Measurements from ENCODE around the gene TAF3.
A peak's percentile ranks its signal among the peaks of the same experiment; 100 is the strongest.
"Not testable (repeated sequence)": the region's sequence is repeated elsewhere in the genome, so short reads cannot be mapped to it uniquely, and the experiment has no call there.

Gene TAF3, protein sequence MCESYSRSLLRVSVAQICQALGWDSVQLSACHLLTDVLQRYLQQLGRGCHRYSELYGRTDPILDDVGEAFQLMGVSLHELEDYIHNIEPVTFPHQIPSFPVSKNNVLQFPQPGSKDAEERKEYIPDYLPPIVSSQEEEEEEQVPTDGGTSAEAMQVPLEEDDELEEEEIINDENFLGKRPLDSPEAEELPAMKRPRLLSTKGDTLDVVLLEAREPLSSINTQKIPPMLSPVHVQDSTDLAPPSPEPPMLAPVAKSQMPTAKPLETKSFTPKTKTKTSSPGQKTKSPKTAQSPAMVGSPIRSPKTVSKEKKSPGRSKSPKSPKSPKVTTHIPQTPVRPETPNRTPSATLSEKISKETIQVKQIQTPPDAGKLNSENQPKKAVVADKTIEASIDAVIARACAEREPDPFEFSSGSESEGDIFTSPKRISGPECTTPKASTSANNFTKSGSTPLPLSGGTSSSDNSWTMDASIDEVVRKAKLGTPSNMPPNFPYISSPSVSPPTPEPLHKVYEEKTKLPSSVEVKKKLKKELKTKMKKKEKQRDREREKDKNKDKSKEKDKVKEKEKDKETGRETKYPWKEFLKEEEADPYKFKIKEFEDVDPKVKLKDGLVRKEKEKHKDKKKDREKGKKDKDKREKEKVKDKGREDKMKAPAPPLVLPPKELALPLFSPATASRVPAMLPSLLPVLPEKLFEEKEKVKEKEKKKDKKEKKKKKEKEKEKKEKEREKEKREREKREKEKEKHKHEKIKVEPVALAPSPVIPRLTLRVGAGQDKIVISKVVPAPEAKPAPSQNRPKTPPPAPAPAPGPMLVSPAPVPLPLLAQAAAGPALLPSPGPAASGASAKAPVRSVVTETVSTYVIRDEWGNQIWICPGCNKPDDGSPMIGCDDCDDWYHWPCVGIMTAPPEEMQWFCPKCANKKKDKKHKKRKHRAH
- 36.9 reads per million in 2 donors for total RNA-seq

DNA sequence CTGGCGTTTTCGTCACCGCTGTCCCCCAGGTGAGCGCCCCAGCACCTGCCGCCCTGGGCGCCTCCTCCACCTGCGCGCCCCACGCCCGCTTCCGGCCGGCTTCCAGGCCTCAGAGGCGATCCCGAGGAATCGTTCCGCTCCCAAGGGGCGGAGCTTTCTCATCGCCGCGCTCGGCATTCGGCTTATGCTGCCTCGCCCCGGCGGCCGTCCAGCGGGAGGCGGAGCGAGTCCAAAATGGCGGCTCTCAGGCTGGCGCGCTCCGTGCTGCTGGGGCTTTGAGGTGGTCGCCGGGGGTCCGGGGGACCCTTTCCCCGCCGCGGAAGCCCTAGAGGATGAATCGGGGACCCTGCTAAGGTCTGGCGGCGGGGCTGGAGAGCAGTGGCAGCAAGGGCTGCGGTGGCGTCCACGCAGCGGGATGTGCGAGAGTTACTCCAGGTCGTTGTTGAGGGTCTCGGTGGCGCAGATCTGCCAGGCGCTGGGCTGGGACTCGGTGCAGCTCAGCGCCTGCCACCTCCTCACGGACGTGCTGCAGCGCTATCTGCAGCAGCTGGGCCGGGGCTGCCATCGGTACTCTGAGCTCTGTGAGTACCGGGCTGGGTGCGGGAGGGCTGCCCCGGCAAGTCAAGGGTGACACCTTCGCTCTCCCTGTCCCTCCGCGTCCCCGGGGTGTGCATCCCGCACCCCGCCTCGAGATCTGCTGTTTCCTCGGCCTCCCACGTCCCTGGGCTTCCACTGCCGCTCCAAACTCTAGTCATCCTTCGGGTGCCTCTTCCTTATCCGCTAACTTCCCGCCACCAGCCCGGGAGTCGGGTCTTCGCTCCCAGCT is at the start of gene TAF3:
Gene TAF3, plus strand, starts transcription at position 211 of the 826 bp plus-strand sequence. Its CDS starts 205 bp downstream, at position 416.
- peak; percentile 79 for DNase-seq

DNA sequence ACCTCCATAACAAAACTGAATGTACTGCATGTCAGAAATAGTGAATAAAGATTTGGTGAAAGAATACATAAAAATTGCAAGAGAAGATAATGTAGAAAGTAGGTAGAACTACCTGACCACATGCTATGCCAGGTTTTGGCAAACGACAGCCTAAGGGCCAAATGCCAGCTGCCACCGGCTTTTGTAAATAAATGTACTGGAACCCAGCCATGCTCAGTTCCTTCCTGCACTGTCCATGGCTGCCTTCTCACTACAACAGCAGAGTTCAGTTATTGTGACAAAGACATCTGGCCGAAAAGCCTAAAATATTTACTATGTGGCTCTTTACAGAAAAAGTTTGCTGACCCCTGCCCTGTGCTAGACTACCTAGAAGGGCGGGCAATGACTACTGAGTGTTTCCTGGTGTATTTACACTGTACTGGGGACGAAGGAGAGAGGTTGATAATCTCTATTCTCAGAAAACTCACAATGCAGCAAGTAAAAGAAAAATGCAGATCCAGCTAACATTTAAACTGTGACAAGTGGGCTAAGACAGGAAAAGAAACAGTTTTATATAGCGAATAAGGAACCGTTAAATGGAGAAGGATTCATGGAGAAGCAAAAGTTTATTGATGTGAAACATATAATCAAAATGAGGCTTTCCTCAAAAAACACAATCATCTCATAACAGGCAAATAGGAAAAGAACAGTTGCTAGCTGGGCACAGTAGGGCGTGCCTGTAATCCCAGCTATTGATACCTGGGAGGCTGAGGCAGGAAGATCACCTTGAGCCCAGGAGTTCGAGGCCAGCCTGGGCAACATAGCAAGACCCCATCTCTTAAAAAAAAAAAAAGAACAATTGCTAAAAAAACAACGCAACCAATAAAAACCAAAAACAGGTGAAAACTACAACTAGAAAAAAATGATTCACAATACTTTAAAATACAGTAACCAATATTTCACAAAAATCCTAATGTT is 44.2 kb upstream of the TAF3 start:
- no peak for DNase-seq

DNA sequence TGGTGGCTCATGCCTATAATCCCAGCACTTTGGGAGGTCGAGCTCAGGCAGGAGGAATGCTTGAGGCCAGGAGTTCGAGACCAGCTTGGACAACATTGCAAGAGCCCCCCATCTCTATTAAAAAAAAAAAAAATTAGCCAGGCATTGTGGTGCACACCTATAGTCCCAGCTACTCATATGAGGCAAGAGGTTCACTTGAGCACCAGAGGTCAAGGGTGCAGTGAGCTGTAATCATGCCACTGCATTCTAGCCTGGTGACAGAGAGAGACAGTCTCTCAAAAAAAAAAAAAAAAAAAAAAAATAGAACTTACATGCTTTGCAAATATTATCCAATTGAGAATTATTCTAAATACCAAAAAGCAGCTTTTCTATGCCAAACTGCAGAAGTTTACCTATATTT is 41.5 kb upstream of the TAF3 start:
- DNase-seq, result no peak

DNA sequence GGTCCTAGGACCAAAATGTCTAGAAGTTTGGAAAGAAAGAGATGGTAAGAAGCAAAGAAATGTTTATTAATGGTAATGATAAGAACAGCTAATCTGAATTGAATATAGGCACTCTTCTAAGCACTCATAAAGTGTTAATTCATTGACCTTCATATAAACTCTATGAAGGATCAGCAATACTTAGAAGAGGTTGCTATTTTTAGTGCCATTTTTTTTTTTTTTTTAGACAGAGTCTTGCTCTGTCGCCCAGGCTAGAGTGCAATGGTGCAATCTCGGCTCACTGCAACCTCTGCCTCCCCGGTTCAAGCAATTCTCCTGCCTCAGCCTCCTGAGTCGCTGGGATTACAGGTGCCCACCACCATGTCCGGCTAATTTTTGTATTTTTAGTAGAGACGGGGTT is 36.1 kb upstream of the TAF3 start:
- DNase-seq, result not testable (repeated sequence)

DNA sequence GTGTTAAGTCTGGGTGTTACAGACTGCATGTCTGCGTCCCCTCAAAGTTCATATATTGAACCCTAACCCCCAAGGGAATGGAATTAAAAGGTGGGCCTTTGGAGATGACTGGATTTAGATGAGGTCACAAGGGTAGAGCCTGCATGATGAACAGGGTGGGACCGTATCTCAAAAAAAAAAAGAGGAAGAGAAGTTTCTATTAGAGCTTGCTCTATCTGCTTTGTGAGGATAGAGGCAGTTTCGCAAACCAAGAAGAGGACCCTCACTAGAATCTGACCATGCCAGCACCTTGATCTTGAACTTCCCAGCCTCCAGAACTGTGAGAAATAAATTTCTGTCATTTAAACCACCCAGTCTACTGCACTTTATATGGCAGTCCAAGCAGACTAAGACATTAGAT is 31.9 kb upstream of the TAF3 start:
- DNase-seq, result no peak

DNA sequence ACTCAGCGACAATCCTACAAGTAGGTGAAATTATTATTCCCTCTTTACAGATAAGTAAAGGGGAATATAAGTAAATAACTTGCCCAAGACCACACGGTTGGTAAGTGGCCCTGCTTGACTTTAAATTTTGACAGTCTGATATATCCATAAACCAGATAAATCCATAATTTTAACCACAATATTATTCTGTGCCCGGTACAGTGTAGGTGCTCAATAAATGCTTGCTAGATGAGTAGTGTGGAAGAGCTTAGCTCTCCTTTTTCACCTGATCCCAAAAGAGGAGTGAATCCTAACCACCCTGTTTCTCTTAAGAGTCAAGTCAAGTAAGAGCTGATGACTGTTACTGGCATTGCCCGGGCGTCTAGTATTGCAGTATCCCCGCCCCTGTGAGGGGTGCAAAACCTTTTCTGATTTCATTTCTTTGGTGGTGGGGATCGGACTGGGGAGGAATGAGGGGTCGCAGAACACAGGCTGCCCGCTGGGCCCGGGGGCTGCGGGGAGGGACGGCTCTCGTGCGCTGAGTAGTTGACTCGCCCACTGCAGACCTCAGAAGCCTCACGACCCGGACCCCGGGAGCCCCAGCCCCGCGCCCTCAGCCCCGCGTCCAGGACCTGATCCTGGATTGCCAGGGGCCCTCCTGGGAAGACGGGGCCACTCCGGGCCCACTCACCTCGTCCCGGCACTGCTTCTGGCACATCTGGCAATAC is 31.0 kb upstream of the TAF3 start:
- DNase-seq, result no peak

DNA sequence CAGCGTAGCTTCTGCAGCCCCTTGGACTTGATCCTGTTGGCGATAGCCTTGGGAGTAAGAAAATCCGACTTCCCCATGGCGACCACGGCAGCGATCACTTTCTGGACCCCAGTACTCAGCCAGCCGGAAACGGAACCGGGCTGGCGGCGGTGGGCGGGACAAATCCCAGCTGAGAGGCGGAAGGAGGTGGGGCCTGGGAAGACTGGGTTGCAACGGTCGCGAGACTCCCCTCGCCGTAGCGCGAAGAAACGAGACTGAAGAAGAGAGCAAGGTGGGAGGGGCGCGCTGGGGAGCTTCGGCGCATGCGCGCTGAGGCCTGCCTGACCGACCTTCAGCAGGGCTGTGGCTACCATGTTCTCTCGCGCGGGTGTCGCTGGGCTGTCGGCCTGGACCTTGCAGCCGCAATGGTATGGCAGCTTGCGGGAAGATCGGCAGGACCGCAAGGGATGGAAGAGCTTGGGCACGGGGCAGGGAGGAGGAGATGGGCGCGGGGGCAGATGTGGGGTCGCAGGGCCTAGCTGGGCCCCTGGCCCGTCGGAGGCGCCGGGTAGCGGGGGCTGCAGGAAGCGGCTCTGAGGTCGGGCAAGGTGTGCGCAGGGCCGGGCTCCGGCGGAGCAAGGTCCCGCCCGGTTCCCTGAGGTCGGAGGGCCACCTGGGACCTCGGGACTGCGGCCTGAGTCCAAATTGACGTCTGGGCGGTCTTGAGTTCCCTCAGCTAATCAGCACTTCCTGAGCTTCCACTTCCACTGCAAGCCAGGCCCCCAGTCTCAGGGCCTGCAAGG is 30.3 kb upstream of the TAF3 start, which contains the start of the genes ATP5F1C and KIN:
Gene ATP5F1C, plus strand, starts transcription at position 321 of the 782 bp plus-strand sequence. Its CDS starts 31 bp downstream, at position 352.
Gene KIN, minus strand, starts transcription at position 137 of the 782 bp plus-strand sequence. Its CDS starts 60 bp downstream, at position 77.
- DNase-seq, result peak; percentile 93

DNA sequence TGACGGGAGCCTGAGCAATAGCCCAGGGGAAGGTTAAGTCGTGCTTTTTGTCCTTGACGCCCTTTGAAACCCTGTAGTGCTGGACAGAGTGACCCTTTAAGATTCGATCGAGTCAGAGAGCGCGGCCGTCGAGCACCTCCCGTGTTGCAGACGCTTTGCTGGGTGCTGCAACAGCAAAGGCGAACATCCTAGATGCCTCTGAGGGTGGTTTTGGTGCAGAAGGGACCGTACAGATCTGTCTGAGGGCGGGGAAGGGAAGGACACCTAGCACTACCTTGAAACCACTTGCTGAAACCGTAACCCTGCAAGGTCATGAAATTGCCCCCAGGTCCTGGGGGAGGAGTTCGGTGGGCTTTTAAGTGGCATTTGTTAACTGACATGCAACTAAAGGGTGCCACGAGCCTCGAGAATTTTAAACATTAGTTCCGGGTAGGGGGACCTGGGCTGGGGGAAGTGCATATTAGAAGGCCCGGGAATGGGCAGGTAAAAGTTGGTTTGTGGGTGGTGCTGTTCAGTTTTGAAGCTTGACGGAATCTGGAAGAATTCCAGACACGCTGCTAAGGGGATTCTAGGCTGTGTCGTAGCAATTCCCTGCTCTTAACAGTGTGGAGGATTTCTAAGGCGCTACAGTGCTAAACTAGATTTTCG is 29.5 kb upstream of the TAF3 start:
- DNase-seq, result no peak

DNA sequence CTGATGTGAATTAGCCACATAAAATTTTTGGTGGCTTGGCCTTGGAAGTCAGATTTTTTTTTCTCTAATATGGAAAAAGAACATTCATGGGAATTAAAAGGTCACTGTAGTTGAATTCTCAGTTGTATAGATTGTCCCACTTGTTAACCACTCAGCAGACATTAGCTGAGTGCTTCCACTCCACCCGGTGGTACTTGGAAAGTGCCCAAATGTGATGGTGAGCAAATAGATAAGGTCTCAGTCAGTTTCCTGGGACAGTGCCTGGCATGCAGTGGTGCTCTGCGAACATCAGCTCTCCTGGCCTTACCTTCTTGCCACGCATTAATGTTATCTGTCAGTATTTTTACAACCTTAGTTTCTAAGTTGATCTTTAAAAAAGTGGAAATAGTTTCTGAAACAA is 28.9 kb upstream of the TAF3 start:
- no peak for DNase-seq

DNA sequence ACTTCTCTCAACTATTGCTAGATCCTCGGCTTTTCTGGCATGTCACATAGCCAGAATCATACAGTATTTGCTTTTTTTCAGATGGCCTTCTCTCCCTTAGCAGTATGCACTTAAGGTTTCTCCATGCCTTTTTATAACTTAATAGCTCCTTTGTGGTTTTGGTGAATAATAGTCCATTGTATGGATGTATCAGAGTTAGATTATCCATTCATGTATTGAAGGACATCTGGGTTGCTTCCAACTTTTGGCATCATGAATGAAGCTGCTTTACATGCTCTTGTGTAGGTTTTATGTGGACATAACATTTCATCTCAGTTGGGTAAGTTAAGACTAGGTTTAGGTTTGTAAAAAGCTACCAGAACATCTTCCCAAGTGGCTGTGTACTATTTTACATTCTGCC is 25.8 kb upstream of the TAF3 start:
- DNase-seq, result no peak

DNA sequence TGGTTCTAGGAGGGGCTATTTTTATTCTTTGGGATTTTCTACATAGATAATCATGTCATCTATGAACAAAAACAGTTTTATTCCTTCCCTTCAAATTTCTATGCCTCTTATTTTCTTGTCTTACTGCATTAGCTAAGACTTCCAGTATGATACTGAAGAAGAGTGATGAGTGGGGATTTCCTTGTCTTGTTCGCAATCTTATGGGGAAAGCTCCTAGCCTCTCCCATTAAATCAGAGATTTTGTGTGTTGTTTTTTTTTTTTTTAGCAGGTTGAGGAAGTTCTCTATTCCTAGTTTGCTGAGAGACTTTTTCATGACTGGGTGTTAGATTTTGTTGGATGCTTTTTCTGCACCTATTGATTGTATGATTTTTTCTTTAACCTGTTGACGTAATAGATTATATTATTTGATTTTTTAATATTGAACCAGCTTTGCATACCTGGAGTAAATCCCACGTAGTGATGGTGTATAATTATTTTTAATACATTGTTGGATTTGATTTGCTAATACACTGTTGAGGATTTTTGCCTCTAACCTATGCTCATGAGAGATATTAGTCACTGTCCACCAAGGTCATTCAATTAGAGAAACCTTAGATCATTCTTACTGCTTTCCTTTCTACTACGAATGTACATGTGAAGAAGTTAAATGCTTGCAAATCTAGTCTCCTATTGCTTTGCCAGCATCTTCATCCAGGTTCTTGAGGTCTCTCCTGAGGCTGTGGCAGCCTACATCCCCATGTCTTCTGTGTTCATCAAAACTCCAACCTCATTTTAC is 23.9 kb upstream of the TAF3 start:
- DNase-seq, result no peak

DNA sequence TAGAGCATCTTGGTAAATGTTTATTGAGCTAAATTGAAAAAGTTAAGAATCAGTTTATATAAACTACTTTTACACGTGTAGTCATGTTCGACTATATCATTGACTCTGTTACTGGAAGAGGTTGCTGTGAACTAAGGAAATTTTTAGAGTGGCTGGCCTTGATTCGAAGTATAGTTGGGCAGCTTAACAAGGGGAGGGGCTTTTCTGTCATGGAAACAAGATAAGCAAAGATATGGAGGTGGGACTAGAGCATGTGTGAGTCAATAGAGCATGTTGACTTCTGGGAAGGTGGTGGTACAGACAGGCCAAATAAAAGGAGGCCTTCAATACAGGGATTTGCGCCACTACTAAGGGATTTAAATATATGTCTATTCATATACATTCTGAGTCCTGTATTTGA is 22.7 kb upstream of the TAF3 start:
- no peak for DNase-seq

DNA sequence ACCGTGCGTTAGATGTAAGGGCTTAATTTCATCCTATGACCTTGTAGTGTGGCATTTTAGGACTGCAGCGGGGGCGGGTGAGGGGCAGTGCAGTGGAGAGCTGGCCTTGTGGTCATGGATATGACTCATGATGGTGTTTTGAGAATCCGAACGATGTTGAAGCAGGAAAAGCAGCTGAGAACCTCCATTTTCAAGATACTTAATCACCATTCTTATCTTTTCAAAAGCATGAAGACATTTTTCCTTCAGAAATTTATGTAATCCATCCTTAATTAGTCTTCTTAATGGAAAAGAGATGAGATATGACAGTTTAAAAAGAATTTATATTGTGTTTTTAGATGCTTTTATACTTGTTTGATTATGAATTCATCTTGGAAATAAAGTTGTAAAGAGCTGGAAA is 20.7 kb upstream of the TAF3 start:
- DNase-seq, result no peak

DNA sequence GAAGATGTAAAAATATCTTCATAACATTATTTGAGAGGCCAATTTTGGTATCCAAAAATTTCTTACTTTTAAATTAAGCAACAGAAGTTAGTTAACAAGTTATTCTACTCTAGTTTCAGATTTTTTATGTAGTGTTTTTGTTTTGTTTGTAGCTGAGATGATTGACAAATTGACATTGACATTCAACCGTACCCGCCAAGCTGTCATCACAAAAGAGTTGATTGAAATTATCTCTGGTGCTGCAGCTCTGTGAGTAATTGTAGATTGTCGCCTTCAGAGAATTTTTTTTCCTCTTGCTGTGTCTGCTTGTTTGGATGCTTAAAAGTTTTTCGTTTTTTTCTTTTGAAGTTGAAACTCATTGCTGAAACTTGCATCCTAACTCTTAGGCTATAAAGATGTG is 15.7 kb upstream of the TAF3 start:
- no peak for DNase-seq

DNA sequence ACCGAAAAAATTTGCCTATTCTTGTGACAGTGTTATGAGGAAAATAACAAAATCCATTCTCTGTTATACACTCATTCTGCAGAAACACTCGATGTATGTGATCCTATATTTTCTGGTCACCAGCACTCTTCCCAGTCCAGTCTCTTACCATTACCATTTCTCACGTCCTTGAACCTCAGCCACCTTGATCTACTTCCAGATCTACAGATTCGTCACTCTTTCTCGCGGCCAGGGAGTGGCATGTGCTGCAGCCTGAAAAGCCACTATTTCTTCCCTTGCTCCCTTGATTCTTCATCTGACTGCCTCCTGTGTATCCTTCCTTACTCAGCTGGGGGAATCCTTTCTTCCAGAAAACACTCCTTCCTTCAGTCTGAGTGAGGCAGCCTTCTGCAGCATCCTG is 14.1 kb upstream of the TAF3 start:
- DNase-seq, result no peak

DNA sequence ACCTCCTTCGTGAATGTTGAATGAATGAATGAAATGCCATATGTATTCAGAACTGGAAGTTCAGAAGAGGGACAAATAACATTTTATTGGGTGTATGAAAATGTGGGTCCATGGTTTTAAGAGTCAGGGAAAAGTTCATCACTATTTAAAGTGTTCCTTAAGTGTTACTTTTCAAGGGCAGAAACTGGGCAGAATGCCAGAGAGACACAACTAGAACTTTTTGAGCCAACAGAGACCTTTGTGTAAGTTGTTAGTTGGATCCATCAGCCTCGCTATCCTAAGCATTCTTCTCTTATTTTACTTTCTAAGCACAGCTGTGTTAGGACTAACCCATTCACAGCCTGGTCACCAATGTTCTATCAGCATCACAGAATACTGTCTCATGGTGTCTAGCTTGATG is 13.6 kb upstream of the TAF3 start:
- no peak for DNase-seq

DNA sequence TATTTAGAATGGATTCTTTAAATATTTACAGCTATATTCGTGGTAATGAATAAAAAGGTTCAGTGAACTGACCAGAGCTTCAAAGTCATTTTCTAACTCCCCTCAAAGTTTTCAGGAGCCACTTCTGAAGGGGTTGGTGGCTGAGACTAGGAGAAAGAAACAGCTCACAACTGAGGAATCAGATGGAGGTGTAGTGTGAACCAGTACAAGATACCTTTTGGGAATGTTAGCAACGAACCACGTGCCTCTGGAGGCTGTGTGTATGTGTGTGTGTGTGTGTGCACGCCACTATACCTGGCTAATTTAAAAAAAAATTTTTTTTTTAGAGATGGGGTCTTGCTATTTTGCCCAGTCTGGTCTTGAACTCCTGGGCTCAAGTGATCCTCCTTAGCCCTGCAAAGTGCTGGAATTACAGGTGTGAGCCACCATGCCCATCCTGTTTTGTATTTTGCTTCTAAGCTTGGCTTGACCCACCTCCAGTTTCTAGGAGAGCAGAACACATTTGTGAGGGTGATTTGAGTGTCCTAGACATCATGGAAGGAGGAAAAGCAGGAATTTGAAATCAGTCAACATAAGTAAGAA is 9.5 kb upstream of the TAF3 start:
- DNase-seq, result no peak

DNA sequence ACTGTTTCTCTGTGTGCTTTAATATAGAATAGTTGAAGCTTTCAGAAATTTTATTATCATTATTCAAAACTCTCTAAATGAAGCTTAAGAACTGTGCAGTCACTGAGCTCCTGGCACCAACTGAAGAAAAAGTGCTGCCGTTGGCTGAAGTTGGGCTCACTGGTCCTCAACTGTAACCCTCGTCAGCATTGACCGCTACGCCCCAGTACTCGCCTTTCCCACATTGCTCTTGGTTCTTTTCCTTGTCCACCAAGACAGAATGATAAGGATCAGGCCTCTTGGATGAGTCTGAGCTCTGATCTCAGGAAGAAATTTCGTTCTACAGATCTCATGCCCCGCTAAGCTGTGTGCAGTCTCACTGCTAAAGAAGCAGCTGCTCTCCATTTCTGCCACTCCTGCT is 7.9 kb upstream of the TAF3 start:
- DNase-seq, result no peak

Data from activated gamma-delta T cell (primary cell).